ENCODE results near the gene COL9A1.

COL9A1 gene

DNA sequence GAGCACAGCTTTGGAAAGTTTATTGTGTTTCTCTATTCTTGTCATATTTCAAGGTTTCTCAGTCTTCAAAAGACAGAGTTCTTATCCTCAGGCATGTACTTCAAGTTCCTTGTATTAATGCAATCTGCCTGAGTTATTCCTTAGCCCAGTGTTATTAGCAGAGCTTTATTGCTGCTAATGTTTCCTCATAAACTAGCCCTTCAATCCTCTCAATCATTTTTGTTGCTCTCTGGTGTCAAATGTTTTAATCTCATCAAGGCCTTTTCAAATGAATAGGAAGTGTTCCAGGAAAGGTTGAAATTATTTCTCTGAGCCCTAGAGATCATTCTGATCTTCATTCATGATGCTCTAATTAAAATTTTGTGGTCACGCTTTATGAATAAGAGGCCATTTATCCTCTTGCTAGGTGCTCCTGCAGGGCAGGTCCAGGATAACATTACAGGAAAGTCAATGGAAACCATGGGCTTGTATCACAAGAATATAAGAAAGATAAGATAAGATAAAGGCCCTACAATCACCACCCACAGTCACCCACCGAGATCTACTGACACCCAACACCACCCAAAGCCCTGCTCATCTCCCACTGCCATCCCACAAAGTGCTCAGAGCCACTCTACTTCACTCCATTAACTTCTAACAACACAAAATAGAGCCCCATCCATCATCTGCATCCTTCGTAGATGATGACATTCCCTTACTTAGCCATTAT is 125.9 kb downstream of the COL9A1 start:
- no peak for DNase-seq (ENCODE audit: low read depth in 3 of 3)

DNA sequence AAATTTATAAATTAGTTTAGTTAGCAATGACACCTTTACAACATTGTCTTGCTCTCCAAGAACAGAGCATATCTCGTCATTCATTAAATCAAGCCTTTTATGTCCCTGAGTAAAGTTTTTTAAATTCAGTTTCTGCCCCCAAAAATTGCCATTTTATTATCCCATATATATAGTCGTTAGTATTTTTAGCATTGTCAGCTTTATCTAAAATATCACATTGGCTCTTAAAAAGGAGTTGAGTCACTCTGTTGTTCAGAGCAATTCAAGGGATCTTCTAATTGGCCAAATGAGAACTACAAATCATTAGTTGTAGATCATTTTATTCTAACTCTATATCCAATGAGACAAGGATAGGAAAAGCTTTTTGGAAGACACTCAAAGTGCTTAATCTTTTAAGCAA is 127.1 kb downstream of the COL9A1 start:
- no peak for DNase-seq (ENCODE audit: low read depth in 3 of 3)

DNA sequence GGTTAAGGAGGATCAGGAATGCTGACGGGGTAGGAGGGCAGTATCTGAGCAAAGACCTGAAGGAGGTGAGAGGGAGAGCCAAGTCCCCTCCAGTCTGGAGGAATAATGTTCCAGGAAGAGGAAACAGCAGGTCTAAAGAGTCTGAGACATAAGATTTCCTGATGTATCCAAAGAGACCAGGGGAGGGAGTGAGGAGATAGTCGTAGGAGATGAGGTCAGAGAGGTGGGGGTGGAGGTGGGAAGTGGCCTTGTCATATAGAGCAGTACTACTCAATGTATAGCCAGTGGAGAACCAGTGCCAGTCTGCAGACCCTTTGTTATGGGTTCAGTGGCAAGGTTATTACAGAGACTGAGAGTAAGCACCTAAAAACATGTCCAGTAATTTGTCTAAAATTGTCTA is 130.6 kb downstream of the COL9A1 start:
- no peak for DNase-seq (ENCODE audit: low read depth in 3 of 3)

DNA sequence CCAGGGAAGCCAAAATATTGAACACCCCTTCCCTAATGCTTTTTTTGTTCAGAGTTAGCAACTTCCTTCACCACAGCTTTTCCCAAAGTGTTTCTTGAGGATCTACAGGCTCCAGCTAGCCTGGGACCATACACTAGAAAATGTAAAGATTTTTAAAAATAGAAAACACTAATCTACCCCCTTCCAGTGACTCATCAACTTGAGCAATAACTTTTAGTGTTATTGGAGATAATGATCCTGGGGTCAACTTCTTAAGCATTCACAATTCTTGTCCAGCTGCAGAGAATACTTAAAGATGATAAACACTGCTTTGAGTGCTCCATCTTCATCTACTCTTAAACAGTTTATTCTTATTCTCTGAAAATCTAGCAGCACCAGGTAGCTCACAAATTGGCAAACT is 131.6 kb downstream of the COL9A1 start:
- no peak for DNase-seq (ENCODE audit: low read depth in 3 of 3)

DNA sequence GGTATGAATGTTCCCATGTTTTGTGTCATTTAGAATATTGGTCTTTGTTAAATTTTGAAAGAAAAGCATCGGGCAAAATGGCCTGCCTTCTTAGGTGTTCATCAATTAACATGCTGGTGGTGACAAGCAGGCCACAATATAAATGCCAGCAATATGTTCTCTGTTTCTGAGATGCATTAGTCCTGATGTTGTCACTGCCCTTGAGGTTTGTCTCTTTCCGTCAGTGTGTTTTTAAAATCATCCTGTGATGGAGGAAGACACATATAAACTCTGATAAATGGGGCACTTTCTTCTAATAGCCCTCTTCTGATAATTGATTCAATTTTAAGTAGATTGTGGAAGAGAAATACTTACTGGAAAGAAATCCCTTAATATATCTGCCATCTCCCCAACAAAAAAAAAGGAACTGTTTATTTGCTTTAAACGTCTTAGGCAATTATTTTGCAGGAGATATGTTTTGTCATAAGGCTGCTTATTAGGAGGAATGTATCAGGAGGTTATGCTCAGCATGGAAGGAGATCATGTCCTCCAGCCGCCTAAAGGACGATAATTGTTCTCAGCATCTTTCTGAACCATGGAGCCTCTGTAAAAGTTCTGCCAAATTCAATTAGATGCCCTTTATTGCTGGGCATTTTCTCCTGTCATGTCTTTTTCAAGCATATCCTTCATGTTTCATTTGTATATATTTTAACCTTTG is 134.1 kb downstream of the COL9A1 start:
- no peak for DNase-seq (ENCODE audit: low read depth in 3 of 3)

Measured in stimulated activated CD4-positive, alpha-beta T cell treated with anti-CD3 and anti-CD28 coated beads, TNF-alpha, amount 100 ng/mL, for 4 hours (primary cell).